RWPE1 (cell line): ENCODE measurements around the gene CYYR1.

ENCODE experiments used
- CTCF ChIA-PET: fragments of 350-600 bp; sonication (Branson Sonifier 250); formaldehyde crosslinking; extraction: SDS; loops from one replicate; lab custom pipeline; 2021; lab: Yijun Ruan, JAX
- POLR2A ChIA-PET: fragments of 400-600 bp; formaldehyde crosslinking; extraction: SDS; loops from one replicate; lab custom pipeline; 2020; ENCODE audit warnings: antibody characterized with exemption; ENCODE audit not compliant: low non-redundant PET; lab: Yijun Ruan, JAX
- DNase-seq: peaks from one replicate; pipeline ENCODE4 v3.0.0; 2012; ENCODE audit warnings: low spot score
- H3K27ac ChIP-seq: fragments of 450-650 bp; 2 replicates; pipeline ENCODE4 v1.5.1; 2017
- TF ChIP-seq, protein P1 (sequence below): fragments of 450-650 bp; conservative IDR thresholded peaks from 2 replicates; pipeline ENCODE4 v1.5.1; 2017; ENCODE audit warnings: low read depth, mild to moderate bottlenecking

The CYYR1 gene

DNA sequence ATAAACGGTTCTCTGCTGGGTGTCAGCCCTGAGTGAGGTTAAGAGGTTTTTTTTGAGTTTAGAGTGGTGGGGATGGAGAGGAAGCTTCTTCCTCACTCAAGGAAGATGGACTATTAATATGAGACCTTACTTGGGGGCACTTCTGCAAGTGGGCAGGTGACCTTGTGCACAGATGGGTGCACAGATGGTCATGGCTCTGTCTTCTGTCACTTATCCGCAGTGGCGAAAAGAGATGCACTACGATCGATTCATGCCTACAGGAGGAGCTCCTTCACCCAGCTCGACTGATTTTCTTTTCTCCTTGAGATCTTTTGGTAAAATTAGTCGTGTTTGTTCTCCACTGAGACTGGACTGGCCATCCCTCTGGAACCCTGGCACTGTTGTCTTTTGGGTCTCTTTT, 22.9 kb upstream of the CYYR1 start:
- DNase-seq: no peak
- ChIA-PET CTCF (no interaction called here), POLR2A (no interaction called here)
- H3K27ac ChIP-seq: no peak overlapping the region
- TF ChIP-seq, protein P1, sequence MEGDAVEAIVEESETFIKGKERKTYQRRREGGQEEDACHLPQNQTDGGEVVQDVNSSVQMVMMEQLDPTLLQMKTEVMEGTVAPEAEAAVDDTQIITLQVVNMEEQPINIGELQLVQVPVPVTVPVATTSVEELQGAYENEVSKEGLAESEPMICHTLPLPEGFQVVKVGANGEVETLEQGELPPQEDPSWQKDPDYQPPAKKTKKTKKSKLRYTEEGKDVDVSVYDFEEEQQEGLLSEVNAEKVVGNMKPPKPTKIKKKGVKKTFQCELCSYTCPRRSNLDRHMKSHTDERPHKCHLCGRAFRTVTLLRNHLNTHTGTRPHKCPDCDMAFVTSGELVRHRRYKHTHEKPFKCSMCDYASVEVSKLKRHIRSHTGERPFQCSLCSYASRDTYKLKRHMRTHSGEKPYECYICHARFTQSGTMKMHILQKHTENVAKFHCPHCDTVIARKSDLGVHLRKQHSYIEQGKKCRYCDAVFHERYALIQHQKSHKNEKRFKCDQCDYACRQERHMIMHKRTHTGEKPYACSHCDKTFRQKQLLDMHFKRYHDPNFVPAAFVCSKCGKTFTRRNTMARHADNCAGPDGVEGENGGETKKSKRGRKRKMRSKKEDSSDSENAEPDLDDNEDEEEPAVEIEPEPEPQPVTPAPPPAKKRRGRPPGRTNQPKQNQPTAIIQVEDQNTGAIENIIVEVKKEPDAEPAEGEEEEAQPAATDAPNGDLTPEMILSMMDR: no peak

DNA sequence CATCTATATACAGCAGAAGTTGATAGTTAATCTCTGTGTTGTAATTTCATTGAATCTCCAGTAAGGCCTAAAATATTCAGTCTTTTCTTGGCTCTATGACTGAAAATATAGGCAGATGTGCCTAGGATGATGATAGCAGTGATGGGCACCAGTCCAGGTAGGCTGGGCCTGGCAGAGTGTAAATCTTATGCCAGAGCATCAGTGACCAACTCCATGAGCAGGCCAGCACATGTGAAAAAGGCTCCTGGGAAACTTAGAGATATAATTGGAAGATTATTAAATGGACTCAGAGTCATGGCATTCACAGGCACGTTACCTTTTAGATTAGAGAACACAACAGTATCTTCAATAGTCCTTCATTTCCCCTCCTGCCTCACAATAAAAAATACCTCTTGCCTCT, 20.7 kb upstream of the CYYR1 start:
- ChIA-PET CTCF (no interaction called here), POLR2A (no interaction called here)
- TF ChIP-seq, protein P1: no peak
- no peak for DNase-seq
- H3K27ac ChIP-seq: no peak overlapping the region

DNA sequence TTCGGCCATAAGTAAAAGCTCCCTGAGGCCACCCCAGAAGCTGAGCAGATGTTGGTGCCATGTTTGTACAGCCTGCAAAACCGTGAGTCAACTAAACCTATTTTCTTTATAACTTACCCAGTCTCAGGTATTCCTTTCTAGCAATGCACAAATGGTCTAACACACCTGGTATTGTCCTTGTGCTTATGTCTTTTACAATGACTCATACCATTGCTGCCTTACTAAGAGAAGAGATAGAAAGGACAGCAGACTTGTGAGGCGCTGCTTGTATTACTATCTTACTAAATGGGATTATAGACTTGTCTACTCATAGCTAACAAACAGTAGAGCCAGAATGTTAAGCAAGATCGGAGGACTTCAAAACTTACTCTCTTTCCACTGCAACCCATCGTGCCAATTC, 18.5 kb upstream of the CYYR1 start:
- CTCF ChIA-PET: no interaction called here
- TF ChIP-seq, protein P1: no peak
- no peak for DNase-seq
- H3K27ac ChIP-seq: no peak overlapping the region
- POLR2A ChIA-PET: no interaction called here

DNA sequence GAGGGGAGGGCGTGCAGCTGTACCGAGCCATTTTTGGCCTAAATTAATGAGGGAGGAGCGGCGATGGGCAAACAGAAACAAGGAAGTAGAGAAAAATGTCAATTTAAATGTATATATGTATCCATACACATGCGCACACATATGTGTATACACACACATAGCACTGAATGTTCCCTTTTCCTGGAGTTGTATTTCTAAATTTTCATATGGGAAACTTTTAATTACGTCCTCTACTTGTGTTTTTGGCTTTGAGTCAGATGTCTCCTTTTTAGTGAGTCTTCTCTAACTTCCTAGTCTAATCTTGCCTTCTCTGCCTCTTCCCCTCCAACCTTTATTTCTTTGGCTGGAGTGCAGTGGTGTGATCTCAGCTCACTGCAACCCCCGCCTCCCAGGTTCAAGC, 15.4 kb upstream of the CYYR1 start:
- TF ChIP-seq, protein P1: no peak
- peak overlapping the region; percentile 39 for H3K27ac ChIP-seq
- no peak for DNase-seq
- POLR2A ChIA-PET: no interaction called here
- CTCF ChIA-PET: no interaction called here

DNA sequence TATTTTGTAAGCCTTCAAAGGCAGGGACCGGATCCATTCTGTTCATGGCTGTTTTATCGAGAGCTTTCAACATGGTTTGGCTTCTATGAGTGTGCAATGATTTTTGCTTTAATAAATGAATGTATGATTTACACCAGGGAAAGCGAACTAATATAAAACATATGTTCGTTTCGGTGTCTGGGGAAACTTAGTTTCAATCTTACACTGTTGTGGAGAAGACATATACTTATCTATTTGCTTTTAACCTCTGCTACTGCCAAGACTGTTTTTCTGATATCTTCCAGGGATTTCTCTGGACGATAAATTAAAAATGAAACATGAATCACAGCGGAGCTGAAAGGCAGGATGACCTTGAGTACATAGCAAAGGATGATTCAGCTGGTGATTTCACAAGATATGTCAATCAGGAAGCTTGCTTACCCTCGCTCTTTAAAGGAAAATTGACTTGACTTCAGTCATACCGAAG, 14.7 kb upstream of the CYYR1 start:
- CTCF ChIA-PET: no interaction called here
- no peak overlapping the region for H3K27ac ChIP-seq
- POLR2A ChIA-PET: no interaction called here
- TF ChIP-seq, protein P1: no peak
- DNase-seq: peak; percentile 90

DNA sequence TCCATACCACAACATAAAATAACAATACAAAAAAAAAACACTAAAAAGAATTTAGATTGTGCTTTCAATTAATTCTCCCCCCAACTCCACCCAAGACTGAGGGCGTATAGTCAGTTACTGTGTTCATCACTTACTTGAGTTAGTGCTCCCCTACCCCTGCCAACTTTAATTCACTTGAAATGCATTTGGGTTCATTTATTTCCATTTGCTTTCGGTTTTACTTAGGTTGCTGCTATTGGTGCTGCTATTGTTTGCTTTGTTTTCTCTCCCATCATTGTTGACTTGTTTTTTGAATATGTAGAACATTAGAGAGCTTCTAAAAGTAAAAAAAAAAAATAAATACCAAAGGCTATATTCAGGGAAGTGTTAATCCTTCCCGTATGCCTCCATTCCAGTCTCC, 10.7 kb upstream of the CYYR1 start:
- no peak for DNase-seq
- CTCF ChIA-PET: interaction anchor here (0.6 kb wide), 1 partner anchor 100 kb away, joined by 3 read pairs; no protein-coding TSS in a partner anchor
- POLR2A ChIA-PET: no interaction called here
- TF ChIP-seq, protein P1: no peak
- no peak overlapping the region for H3K27ac ChIP-seq

DNA sequence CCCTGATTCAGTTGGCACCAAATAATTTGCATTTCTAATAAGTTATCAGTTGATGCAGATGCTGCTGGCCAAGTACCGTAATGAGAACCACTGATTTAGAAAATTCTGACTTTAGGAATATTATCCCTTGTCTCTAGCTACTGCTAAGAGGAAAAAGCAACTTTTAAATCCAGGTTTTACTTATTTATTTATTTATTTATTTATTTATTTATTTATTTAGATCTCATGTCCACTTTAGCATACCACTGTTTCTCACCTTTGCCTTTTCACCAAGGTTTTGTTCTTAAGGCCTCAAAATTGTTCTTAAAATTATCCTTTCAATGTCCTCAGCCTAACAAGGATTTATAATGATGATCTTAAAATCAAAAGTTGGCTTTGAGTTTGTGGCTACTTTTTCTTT, 8.7 kb upstream of the CYYR1 start:
- CTCF ChIA-PET: no interaction called here
- TF ChIP-seq, protein P1: no peak
- POLR2A ChIA-PET: no interaction called here
- H3K27ac ChIP-seq: no peak overlapping the region
- DNase-seq: no peak
